Retinal pigment epithelial cell (primary cell): ENCODE data around the gene RXFP1.

Experiments used
- DNase-seq: peaks from one replicate; pipeline ENCODE4 v3.0.0-alpha.2; 2010; ENCODE audit warnings: low read depth
- H3K4me3 ChIP-seq: 2 replicates; pipeline ENCODE4 v1.5.1; 2011; ENCODE audit warnings: mild to moderate bottlenecking, low read length, control low read depth, moderate library complexity
- CTCF ChIP-seq: conservative IDR thresholded peaks from 2 replicates; pipeline ENCODE4 v1.5.1; 2011; ENCODE audit warnings: low read depth, low read length, control low read depth, inconsistent platforms

The RXFP1 gene

GRCh38 chr4:158571736-158572135 lies 50.1 kb downstream of the RXFP1 start:
- TF ChIP-seq CTCF = no peak
- no peak for DNase-seq
- no peak overlapping the region for H3K4me3 ChIP-seq

GRCh38 chr4:158572608-158573007 lies 50.9 kb downstream of the RXFP1 start:
- DNase-seq = no peak
- H3K4me3 ChIP-seq = no peak overlapping the region
- TF ChIP-seq CTCF = no peak

- H3K4me3 ChIP-seq = no peak overlapping the region
- peak; percentile 59 for TF ChIP-seq CTCF
- no peak for DNase-seq
Measured at GRCh38 chr4:158578476-158578875, 56.8 kb downstream of the RXFP1 start.

GRCh38 chr4:158580064-158580463 lies 58.4 kb downstream of the RXFP1 start:
- H3K4me3 ChIP-seq = no peak overlapping the region
- no peak for DNase-seq
- TF ChIP-seq CTCF = no peak

- peak; percentile 12 for DNase-seq
- TF ChIP-seq CTCF = no peak
Measured at GRCh38 chr4:158581161-158581560, 59.5 kb downstream of the RXFP1 start.

GRCh38 chr4:158586881-158587280 lies 65.2 kb downstream of the RXFP1 start:
- TF ChIP-seq CTCF = no peak
- no peak overlapping the region for H3K4me3 ChIP-seq
- no peak for DNase-seq

More at GRCh38 chr4:158581161-158581560, 59.5 kb downstream of the RXFP1 start:
- H3K4me3 ChIP-seq = no peak overlapping the region

- TF ChIP-seq CTCF = no peak
- no peak for DNase-seq
Measured at GRCh38 chr4:158588285-158588684, 66.6 kb downstream of the RXFP1 start.

More at GRCh38 chr4:158588285-158588684, 66.6 kb downstream of the RXFP1 start:
- H3K4me3 ChIP-seq = no peak overlapping the region
